Ramos (cell line): ENCODE measurements around the gene GRIP1.

Experiments
- in situ Hi-C: fragments of 300-500 bp; cut with MboI; formaldehyde crosslinking; loops from one replicate; pipeline ENCODE4 v1.14.3; 2022; ENCODE audit warnings: low sequenced_read_pairs; ENCODE audit not compliant: unreplicated experiment

The GRIP1 gene

DNA sequence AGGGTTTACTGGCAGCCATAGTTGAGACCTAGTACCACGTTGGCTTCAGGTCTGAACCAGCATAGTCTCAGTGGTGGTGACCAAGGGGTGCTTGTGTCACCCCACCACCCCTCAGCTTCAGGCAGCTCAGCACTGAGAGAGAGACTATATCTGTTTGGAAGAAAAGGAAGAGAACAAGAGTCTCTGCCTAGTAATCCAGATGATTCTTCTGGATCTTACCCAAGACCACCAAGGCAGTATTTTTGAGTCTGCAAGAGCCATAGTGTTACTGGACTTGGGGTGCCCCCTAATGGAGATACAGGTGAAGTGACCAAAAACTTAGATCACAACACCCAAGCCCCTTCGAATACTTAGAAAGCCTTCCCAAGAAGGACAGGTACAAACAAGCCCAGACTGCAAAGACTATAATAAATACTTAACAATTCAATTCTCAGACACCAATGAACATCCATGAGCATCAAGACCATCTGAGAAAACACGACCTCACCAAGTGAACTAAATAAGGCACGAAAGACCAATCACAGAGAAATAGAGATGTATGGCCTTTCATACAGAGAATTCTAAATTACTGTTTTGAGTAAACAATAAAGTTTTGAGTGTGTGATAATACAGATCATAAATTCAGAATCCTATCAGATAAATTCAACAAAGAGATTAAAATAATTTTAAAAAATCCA, 269.5 kb downstream of the GRIP1 start:
- in situ Hi-C loops: no loop called here

DNA sequence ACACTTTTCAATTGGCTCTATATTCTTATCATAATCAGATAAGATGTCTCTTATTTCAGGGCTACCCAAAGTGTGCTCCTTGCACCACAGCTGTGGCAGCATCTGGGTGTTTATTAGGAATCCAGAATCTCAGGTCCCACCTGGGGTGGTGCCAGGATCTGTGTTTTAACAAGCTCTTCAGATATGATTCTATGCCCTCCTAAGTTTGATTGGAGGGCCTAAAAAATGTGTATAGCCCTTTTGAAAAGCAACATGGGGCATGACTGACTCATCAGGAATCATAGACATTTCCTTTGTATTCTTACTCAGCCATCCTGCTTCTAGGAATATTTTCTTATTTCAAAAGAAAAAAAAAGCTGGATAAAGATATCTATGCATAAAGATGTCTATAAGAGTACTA, 273.5 kb downstream of the GRIP1 start:
- in situ Hi-C loops: no loop called here

DNA sequence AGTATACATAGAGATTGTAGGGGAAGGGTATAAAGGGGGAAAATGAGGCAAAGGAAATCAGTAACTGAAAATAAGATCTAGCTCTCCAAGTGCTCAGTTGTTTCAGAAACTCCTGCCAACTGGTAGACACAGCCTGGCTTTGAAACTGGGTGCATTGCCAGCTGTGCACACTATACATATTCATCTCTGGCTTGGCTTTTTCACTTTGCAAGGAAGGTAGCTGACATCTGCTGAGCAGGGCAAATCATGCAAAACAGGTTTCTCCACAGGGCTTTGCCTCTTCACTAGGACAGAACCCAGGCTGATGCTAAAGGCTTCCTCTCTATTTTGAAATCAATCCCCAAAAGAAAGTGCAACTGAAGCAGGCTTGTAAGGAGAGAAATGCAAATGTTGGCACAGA, 275.1 kb downstream of the GRIP1 start:
- in situ Hi-C loops: no loop called here

GRCh38 chr12:66399911-66400306, 279.0 kb downstream of the GRIP1 start:
- in situ Hi-C loops: no loop called here

DNA sequence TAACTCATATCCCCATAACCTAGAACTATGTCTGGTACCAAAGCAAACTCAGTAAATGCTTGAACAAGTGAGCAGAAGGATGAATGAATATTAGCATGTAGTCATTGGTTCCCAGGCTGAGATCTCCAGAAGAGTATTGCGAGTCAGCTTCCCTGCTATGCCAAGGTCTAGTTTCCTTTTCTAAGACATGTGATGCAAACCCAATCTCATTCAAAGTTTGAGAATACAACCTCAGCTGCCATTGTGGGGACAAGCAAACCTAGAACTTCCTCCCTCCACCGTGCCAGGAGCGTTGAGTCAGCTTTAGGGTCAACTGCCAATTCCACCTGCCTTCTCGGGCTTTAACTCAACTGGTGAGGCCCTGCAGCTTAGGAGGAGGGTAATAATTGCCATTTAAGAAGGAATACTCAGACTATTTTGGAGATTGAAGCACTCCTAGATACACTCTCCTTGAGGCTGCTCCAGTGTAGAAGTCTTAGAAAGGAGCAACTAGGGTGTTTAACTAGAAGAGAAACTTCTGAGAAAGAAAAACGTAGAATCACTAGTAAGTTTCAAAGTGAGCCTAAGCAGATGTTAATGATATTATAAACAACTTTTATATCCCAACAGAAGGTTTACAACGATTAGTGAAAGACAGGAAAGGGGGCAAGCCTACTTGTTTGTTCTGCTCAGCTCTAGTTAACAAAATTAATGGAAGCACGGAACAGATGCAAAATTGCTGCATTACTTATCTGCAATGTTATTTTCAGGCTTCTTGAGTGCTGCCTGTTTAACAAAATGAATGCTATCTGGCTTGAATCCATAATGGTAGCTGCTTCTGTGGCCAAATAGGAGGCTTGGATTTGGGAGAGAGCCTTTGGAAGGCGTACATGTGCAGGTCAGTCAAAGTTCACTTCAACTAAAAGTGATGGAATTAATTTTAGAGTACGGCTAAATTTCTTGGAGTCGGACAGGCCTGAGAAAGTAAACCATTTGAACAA, 279.7 kb downstream of the GRIP1 start:
- in situ Hi-C loops: no loop called here

DNA sequence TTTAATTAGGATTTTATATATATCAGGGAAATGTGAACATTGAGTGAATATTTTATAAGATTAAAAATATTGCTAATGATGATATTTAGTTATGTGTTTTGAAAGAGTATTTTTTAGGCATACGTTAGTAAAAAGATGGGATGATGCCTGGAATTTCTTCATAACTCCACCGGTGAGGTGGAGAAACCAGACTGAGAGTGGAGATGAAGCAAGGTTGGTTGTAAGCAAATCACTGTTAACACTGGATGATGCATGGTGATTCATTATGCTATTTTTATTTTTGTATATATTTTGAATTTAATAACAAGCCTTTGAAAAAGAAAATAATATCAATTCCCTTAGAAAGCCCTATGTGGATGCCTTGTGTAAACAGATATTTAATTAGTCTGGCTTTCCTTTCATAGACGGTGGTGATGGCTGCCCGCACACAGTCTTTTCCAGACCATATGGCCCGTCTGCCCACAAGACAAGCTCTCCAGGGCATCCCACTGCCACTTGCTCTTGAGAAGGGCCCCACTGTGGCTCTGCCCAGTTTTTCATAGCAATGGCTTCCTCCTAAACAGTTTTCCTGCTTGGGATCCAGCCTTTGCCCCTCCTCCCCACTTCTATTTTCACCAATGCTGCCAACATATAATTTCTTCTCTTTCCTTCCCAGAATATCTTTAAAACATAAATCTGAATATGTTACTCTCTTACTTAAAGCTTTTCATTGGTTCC, 281.1 kb downstream of the GRIP1 start:
- in situ Hi-C loops: no loop called here

DNA sequence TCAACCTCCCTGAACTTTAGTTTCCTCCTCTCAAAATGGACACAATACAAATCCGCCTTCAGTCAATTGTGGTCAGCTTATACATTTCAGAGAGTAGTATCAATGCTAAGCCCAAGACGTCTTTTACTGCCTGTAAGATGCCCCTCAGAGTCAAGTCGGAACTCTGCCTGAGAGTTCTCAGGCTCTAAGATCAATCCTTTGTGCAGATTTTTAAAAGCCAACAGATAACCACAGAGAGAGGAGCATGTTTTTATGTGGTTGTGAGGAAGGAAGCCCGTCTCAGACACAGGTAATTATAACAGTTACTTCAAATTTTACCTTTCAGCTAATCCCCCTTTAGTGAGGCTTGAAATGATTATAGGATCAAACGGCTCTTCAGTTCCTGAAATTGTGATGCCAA, 285.0 kb downstream of the GRIP1 start:
- in situ Hi-C loops: no loop called here

DNA sequence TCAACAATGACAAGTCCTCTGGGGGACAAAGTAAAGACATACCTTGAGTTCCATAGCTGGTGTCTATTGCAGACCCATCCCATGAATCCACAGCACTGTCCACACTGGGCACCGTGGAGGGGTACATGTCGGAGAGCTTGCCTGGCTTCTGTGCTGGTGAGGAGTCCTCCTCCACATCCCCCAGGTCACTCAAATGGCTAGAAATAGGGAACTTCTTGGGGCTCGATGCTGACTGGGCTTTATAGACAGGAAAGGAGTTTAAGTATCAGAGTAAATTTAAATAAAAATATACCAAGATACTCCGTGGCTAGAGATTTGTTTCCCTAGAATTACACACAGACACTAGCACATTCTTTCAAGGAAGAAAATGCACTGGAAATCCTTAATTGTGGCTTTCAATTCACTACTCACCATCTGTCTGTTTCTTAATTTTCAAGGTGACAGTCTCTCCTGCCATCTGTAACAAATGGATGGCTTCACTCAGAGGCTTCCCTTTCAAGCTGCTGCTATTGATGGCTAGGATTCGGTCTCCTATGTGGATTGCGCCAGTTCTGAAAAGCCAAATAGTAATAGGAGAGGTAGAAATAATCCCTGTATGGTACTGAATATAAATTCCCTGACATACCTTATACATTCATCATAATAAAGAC, 286.5 kb downstream of the GRIP1 start:
- in situ Hi-C loops: no loop called here

DNA sequence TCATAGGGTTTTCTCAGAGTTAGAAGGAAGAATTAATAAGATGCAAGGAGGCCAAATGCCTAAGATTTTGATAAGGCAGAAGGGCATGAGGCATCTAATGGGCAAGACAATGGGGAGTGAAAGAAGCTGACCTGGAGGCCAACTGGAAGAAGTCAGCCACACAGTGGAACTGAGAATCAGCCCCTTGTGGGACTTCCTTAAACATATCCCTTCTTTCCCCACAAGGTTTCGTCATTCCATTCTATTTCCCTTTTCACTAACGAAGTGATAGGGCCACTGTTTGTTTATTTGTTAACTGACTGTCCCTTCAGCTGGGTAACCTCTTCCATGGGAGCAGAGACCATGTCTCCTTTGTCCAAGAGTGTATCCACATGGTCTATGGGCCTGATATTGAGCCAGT, 290.4 kb downstream of the GRIP1 start:
- in situ Hi-C loops: no loop called here

- in situ Hi-C loops: no loop called here
Measured at GRCh38 chr12:66387117-66387516, 291.8 kb downstream of the GRIP1 start.

DNA sequence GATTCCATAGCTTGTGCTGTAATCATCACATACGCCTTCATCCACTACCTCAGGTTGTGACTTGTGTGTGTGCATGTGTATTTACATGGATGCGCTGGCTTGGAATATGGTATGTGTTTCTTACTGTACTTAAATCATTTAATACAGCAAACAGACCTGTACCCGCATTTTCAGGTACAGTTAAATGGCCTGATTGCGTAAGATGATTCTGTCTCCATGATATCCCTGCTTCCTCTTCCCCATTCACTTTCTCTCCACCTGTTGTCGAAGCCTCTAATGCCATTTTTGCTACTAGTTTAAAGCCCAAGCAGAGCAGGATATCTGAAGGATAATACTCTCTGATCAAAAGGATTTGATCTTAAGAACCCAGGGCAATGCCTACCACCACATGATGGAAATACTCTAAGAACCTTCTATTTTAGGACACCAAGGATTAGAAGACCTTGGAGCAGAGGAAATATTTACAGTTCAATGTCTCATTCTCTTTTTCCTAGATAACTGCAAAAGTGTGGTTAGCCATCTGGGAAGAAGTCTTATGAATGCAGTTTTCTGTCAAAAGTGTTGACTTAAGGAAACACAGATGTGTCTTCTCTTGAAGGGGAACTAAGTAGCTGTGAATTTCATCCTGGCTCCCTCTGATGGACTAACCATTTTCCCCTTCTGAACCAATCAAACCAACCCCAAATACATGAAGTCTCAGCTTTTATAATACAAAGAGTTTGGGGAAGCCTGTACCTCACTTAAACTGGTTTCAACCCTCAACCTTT, 297.9 kb downstream of the GRIP1 start:
- in situ Hi-C loops: no loop called here

- in situ Hi-C loops: no loop called here
Measured at GRCh38 chr12:66379616-66380015, 299.3 kb downstream of the GRIP1 start.

- in situ Hi-C loops: no loop called here
Measured at GRCh38 chr12:66375560-66375959, 303.3 kb downstream of the GRIP1 start.

- in situ Hi-C loops: no loop called here
Measured at GRCh38 chr12:66371982-66372381, 306.9 kb downstream of the GRIP1 start.

- in situ Hi-C loops: no loop called here
Measured at GRCh38 chr12:66367015-66367667, 311.7 kb downstream of the GRIP1 start.

- in situ Hi-C loops: no loop called here
Measured at GRCh38 chr12:66365718-66366490, 313.0 kb downstream of the GRIP1 start.

GRCh38 chr12:66361703-66362102, 317.2 kb downstream of the GRIP1 start:
- in situ Hi-C loops: no loop called here

- in situ Hi-C loops: loop anchor here (5.0 kb wide), 1 partner anchor 343 kb away; no protein-coding TSS in a partner anchor
Measured at GRCh38 chr12:66359300-66359699, 319.6 kb downstream of the GRIP1 start.
